Measurements from ENCODE around the gene COX17.
A peak's percentile ranks its signal among the peaks of the same experiment; 100 is the strongest.

COX17 gene

GRCh38 chr3:119659606-119660291 lies 17.5 kb downstream of the COX17 start:
- no peak for DNase-seq
- no peaks in the 10 kb centered on the region for H3K36me3 ChIP-seq (ENCODE audit: insufficient read depth, low read length)
- H3K27me3 ChIP-seq (ENCODE audit: insufficient read depth, low read length, poor library complexity): no peaks in the 10 kb centered on the region
- no peak for ATAC-seq (ENCODE audit: insufficient read depth, low read depth)
- no peaks in the 10 kb centered on the region for H4K20me1 ChIP-seq (ENCODE audit: insufficient read depth, low read length)
- H3K9ac ChIP-seq (ENCODE audit: low read depth, low read length): no peak overlapping the region
- H3K4me3 ChIP-seq (ENCODE audit: low read depth in 1 of 2, low read length in 2 of 2): no peak overlapping the region
- no peaks in the 10 kb centered on the region for H3K9me3 ChIP-seq (ENCODE audit: insufficient read depth, low read length, severe bottlenecking)
- H3K4me1 ChIP-seq (ENCODE audit: insufficient read depth, low read length): no peaks in the 10 kb centered on the region
- no peaks in the 10 kb centered on the region for H3K79me2 ChIP-seq (ENCODE audit: insufficient read depth, low read length)
- H2AFZ ChIP-seq (ENCODE audit: low read depth, low read length): no peak overlapping the region
- H3K4me2 ChIP-seq (ENCODE audit: insufficient read depth, low read length): no peak overlapping the region
- TF ChIP-seq CTCF (IDR thresholded peaks at IDR 0.05; ENCODE audit: borderline replicate concordance, extremely low read depth, low read length, poor library complexity, severe bottlenecking): no peak
- no peak overlapping the region for H3K27ac ChIP-seq (ENCODE audit: low read length)

- ATAC-seq (ENCODE audit: insufficient read depth, low read depth): no peak
- Histone ChIP-seq H3K79me2 (ENCODE audit: insufficient read depth, low read length) (no peaks in the 10 kb centered on the region), H3K27ac (ENCODE audit: low read length) (no peak overlapping the region), H2AFZ (ENCODE audit: low read depth, low read length) (no peak overlapping the region), H3K36me3 (ENCODE audit: insufficient read depth, low read length) (no peaks in the 10 kb centered on the region), H3K9me3 (ENCODE audit: insufficient read depth, low read length, severe bottlenecking) (no peaks in the 10 kb centered on the region), H3K27me3 (ENCODE audit: insufficient read depth, low read length, poor library complexity) (no peaks in the 10 kb centered on the region), H4K20me1 (ENCODE audit: insufficient read depth, low read length) (no peaks in the 10 kb centered on the region), H3K4me3 (ENCODE audit: low read depth in 1 of 2, low read length in 2 of 2) (no peak overlapping the region), H3K9ac (ENCODE audit: low read depth, low read length) (no peak overlapping the region), H3K4me2 (ENCODE audit: insufficient read depth, low read length) (no peak overlapping the region), H3K4me1 (ENCODE audit: insufficient read depth, low read length) (no peaks in the 10 kb centered on the region)
- TF ChIP-seq CTCF (IDR thresholded peaks at IDR 0.05; ENCODE audit: borderline replicate concordance, extremely low read depth, low read length, poor library complexity, severe bottlenecking) (no peak), EZH2 (IDR thresholded peaks at IDR 0.05; ENCODE audit: borderline replicate concordance, low read depth, low read length, severe bottlenecking) (no peak)
- no peak for DNase-seq
Observed at GRCh38 chr3:119658994-119659393, 18.2 kb downstream of the COX17 start.

- H3K27ac ChIP-seq (ENCODE audit: low read length): no peak overlapping the region
- no peaks in the 10 kb centered on the region for H3K36me3 ChIP-seq (ENCODE audit: insufficient read depth, low read length)
- no peaks in the 10 kb centered on the region for H3K4me1 ChIP-seq (ENCODE audit: insufficient read depth, low read length)
- no peak overlapping the region for H3K4me3 ChIP-seq (ENCODE audit: low read depth in 1 of 2, low read length in 2 of 2)
- H3K9me3 ChIP-seq (ENCODE audit: insufficient read depth, low read length, severe bottlenecking): no peaks in the 10 kb centered on the region
- TF ChIP-seq EZH2 (IDR thresholded peaks at IDR 0.05; ENCODE audit: borderline replicate concordance, low read depth, low read length, severe bottlenecking) (no peak), CTCF (IDR thresholded peaks at IDR 0.05; ENCODE audit: borderline replicate concordance, extremely low read depth, low read length, poor library complexity, severe bottlenecking) (no peak)
- no peaks in the 10 kb centered on the region for H3K79me2 ChIP-seq (ENCODE audit: insufficient read depth, low read length)
- DNase-seq (no peak), ATAC-seq (ENCODE audit: insufficient read depth, low read depth) (peak; percentile 65; the same call in 1 of the 3 replicates)
- H2AFZ ChIP-seq (ENCODE audit: low read depth, low read length): no peak overlapping the region
- no peaks in the 10 kb centered on the region for H3K27me3 ChIP-seq (ENCODE audit: insufficient read depth, low read length, poor library complexity)
- no peak overlapping the region for H3K9ac ChIP-seq (ENCODE audit: low read depth, low read length)
- H4K20me1 ChIP-seq (ENCODE audit: insufficient read depth, low read length): no peaks in the 10 kb centered on the region
- H3K4me2 ChIP-seq (ENCODE audit: insufficient read depth, low read length): no peak overlapping the region
Observed at GRCh38 chr3:119657887-119658702, 19.1 kb downstream of the COX17 start.
